Cardiac septum (tissue), 1 donor: ENCODE measurements around the gene CITED4. TPM values are rescaled to one million over a fixed set of nuclear protein-coding genes. Genes with fewer than 3 reads are reported as not detected.

Experiments used
- DNase-seq: peaks from one replicate; pipeline ENCODE4 v3.0.0-alpha.2; 2020; ENCODE audit warnings: low spot score
- intact Hi-C: fragments of 100-400 bp; cut with DNase I; formaldehyde crosslinking; loops from one replicate; pipeline ENCODE4 v1.14.0; 2022
- total RNA-seq: library from RNA; stranded (reverse); fragmentation: NEBNext Ultra II Directional; extraction: Animal tissue kit (Norgen Biotek cat#: 25700); gene quantifications from one replicate; pipeline ENCODE4 v1.2.1, GENCODE V29; 2021
- donor health status: DM: no; HTN: no; CAD: no.

Gene CITED4
- total RNA-seq, 1 donor from 2014 or later, result 8.7 TPM

DNA sequence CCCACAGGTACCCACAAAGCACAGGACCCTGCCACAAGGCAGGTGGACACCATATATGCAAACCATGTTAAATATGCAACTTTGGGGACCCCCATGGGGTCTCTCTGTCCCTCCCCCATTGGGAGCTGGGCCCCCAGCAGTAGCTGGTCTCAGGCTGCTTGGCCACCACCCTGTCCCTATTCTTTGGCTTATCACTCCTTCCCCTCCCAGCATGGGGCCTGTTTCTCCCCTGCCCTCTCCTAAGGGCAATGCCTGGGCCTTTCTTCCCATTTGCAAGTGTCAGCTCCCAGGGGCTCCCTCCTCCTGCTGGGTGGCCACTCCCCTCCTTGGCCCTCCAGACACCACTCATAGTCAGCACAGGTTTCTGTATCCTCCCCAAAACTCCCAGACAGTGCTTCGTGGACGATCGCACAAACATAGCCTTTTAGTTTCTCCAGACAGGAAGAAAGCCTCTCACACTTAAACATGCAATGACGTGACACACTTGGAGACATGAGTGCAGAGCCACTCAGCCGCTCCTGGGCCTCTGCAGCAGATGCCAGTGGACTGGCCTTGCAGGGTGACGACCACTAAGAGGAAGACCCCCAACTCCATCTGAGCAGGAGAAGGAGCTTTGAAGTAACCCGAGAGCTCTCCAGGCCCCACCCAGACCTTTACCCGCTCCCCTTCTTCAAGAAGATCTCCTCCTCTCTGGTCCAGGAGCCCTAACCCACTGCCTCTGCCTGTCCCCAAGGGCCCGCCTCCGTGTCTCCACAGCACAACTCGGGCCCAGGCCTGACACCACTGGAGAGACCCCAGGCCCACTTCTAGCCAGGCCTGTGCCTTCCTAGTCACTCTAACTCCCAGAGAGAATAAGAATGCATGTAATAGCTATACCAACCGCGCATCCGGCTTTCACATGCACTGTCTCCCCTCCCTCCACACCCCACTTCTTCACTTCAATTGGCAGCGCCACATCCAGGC lies 22.9 kb downstream of the CITED4 start:
- intact Hi-C loops, result loop anchor here (5.0 kb wide), 1 partner anchor 157 kb away; no protein-coding TSS in a partner anchor
- DNase-seq, result no peak

DNA sequence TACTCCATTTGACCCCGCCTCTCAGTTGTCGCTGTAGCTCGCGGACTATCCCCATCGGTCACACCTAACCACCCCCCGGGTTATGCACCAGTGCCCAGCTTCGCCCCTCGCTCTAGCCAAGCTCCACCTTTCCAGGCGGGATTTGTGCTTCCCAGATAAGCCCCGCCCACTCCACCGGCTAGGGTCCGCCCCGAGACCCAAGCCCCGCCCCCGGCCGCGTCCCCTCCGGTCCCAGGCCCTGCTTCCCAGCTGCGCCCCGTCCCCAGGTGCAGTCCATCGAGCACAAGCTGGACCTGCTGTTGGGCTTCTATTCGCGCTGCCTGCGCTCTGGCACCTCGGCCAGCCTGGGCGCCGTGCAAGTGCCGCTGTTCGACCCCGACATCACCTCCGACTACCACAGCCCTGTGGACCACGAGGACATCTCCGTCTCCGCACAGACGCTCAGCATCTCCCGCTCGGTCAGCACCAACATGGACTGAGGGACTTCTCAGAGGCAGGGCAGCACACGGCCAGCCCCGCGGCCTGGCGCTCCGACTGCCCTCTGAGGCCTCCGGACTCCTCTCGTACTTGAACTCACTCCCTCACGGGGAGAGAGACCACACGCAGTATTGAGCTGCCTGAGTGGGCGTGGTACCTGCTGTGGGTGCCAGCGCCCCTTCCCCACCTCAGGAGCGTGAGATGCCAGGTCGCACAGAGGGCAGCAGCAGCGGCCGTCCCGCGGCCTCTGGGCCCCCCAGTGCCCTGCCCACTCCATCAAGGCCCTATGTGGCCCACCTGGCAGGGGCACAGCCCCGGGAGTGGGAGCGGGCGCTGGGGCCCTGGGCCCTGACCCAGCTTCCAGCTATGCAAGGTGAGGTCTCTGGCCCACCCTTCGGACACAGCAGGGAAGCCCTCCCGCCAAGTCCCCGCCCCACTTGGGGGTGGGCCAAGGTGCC lies 23.9 kb downstream of the CITED4 start:
- intact Hi-C loops, result loop anchor here (5.0 kb wide), 1 partner anchor 156 kb away; no protein-coding TSS in a partner anchor
- DNase-seq, result no peak

- no peak for DNase-seq
- intact Hi-C loops, result loop anchor here (5.0 kb wide), 1 partner anchor 155 kb away; no protein-coding TSS in a partner anchor
Measured at GRCh38 chr1:40837601-40838000, 24.6 kb downstream of the CITED4 start.

DNA sequence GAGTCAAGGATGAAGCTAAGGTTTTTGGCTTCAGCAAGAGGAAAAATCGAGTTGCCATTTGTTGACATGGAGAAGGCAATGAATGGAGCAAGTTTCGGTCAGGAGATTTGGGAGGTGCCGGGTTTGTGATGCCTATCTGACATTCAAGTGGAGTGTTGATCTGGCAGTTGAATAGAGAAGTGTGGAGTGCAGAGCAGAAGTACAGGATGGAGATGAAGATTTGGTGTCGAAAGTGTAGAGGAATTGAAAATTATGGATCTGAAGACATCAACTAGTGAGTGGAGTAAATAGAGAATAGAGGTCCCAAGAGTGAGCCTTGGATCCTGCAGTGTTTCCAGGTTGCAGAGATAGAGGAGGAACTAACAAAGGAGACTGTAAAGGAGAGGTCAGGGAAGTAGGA lies 25.9 kb downstream of the CITED4 start:
- intact Hi-C loops, result loop anchor here (5.0 kb wide), 1 partner anchor 154 kb away; no protein-coding TSS in a partner anchor
- DNase-seq, result no peak

DNA sequence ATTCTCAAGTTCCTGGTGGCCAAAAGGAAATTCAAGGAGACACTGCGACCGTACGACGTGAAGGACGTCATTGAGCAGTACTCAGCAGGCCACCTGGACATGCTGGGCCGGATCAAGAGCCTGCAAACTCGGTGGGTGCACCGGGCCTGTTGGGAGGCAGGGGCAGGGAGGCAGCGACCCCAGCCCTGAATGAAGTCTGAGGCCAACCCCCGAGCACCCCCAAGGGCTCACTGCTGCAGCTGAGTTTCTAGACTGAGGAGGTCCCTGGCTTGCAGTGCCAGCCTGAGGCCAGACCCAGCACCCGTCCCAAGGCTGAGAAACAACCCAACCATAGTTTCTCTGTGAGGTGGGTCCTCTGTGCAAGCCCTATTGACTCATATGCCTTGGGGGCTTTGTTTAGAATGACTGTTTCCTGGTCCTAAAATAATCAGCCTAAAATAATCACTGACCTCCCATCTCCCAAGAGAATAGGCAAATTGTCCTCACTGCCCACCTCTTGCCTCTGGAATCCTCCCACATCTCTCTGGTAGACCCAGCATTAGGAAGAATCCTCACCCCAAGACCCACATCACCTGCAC lies 27.1 kb downstream of the CITED4 start:
- intact Hi-C loops, result loop anchor here (5.0 kb wide), 1 partner anchor 153 kb away; no protein-coding TSS in a partner anchor
- no peak for DNase-seq

- DNase-seq, result no peak
- intact Hi-C loops, result no loop called here
Measured at GRCh38 chr1:40833979-40834378, 28.2 kb downstream of the CITED4 start.

DNA sequence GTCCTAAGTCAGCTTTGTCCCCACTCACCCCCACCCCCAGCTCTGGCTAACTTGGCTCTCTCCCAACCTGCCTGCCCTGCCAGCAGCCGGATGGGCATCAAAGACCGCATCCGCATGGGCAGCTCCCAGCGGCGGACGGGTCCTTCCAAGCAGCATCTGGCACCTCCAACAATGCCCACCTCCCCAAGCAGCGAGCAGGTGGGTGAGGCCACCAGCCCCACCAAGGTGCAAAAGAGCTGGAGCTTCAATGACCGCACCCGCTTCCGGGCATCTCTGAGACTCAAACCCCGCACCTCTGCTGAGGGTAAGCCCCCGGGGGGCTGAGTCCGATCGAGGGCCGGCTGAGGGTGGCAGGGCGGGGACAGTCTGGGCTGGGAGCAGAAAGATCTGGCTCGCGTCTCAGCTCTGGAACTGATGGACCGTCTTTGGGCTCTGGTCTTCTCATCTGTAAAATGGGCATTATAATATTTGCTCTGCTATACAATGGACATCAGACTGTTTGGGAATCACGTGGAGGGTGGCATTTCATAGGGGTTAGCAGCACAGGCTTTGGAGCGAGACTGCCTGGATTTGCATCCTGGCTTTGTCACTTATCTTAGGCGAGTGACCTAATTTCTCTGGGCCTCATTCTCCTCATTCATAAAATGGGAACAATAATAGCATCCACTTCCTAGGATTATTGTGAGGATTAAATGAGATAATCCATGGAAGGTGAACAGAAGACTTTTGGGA lies 31.0 kb downstream of the CITED4 start:
- DNase-seq, result no peak
- intact Hi-C loops, result no loop called here

- DNase-seq, result no peak
- intact Hi-C loops, result no loop called here
Measured at GRCh38 chr1:40830419-40830943, 31.7 kb downstream of the CITED4 start.

GRCh38 chr1:40829631-40830245 lies 32.4 kb downstream of the CITED4 start:
- DNase-seq, result no peak
- intact Hi-C loops, result no loop called here

DNA sequence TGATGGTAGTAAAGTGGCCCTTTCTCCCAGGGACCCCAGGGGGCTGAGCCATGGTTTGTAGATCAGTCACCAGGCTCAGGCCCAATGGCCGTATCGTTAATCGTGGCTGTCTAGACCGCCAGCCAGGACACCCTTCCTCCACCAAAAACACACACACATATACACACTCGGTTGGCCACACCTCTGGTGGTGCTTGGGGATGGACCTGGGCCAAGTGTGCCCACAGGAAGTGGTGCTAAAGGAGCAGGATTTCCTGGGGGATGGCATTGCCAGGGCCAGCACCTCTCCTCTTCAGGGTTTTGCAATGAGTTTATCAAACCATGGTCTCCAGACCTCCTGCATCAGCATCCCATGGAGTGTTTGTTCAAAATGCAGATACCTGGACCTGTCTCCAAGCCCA lies 36.2 kb downstream of the CITED4 start:
- no peak for DNase-seq

DNA sequence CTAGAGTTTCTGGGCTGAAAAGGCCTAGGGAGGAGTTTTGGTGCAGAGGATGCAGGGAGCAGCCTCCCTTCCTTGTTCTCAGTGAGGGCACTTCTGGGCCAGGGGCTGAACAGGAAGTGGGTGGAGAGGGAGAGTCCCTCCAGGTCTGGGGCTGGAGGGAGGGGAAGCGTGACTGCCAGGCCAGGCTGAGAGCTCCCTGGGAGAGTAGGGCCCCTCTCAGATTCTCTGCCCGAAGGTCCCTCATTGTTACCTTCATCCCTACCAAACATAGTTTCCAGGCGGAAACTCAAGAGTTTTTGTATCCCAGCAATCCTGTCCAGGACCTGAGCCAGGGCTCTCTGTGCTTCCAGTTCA lies 36.8 kb downstream of the CITED4 start:
- no peak for DNase-seq
- intact Hi-C loops, result no loop called here

More for the DNA sequence above, 36.2 kb downstream of the CITED4 start:
- intact Hi-C loops, result no loop called here

- intact Hi-C loops, result no loop called here
- no peak for DNase-seq
Measured at GRCh38 chr1:40824591-40825434, 37.4 kb downstream of the CITED4 start.

- intact Hi-C loops, result no loop called here
- DNase-seq, result no peak
Measured at GRCh38 chr1:40823983-40824382, 38.2 kb downstream of the CITED4 start.

DNA sequence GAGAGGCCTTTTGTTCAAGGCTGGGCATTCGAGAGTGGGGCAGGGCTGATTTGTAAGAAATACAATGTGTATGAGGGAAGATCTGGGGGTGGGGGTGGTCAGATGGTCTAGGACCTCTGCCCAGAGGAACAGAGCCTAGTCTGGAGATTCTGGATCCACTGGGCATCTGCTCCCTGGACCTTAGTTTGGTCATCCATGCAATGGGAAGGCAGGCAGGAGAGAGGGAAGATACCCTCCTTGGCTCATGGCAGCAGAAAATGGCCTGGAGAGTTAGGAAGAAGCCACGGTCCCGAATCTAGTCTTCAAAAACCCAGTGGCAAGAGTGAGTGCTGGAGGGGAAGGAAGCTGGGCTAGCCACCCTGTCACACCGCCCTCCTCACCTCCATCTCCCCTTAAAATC lies 38.8 kb downstream of the CITED4 start:
- no peak for DNase-seq
- intact Hi-C loops, result no loop called here

DNA sequence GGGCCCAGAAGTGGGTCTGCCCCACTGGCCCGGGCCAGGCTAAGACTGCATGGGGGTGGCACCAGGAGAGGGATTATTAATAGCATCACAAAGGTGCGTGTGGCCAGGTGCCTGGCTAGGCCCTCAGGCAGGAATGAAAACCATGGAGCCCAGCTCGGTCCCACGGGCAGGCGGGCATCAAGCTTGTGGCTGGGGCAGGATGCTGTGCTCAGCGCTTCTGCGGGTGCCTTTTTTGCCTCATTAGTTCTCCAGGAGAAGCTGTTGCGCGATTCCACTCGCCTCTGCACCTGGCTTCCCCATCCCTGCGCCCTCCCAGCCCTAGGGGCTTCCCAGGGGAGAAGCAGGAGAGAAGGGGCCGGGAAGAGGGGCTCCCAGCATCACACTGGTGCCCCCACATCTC lies 39.3 kb downstream of the CITED4 start:
- DNase-seq, result no peak
- intact Hi-C loops, result no loop called here

DNA sequence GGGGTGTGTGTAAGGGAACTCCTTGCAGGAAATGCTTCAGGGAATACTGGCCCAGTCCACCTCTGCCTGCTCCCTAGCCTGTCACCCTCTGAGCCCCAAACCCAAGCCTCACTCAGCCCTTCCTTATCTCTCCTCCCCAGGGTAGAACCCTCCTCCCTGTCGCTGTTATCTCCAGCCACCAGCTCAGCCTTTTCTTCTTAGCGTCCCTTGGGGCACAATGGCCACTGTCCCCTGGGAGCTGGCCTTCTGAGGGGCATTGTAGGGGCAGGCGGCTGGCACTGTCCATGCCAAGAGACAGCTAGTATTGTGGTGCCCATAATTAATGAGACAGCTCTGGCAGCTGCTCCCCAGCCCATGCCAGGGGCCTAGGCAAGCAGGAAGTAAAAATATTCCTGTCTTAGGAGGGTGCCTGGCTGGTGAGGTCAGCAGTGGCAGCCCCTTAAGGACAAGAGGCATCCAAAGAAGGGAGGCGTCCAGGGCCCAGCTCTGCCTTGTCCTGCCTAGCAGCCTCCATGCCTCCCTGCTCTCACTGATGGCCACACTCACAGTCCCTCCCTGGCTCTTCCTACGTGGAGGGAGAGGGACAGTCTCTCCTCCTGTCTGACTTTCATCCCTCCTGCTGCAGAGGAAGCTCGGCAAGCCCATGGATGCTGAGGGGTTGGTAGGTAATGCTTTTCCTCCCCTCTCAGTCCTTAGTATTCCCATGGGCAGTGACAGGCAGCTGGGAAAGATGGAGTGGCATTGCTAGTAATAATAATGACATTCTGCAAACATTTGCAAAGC lies 41.1 kb downstream of the CITED4 start:
- DNase-seq, result no peak
- intact Hi-C loops, result no loop called here
